Neural crest cell (in vitro differentiated cells): ENCODE results near the gene PSME4. TPM values are rescaled to one million over a fixed set of nuclear protein-coding genes. Genes with fewer than 3 reads are reported as not detected.
A peak's percentile ranks its signal among the peaks of the same experiment; 100 is the strongest.
"Not testable (repeated sequence)": the region's sequence is repeated elsewhere in the genome, so short reads cannot be mapped to it uniquely, and the experiment has no call there.

Experiments
- DNase-seq: peaks from one replicate; pipeline ENCODE4 v3.0.0; 2021; ENCODE audit warnings: low read depth, mixed read lengths, low spot score
- H3K27ac Mint-ChIP-seq: one replicate; pipeline ENCODE4 v1.8.0; 2021; ENCODE audit warnings: mild to moderate bottlenecking, mixed read lengths; ENCODE audit not compliant: unreplicated experiment
- H3K27me3 Mint-ChIP-seq: 2 replicates; pipeline ENCODE4 v1.8.0; 2021; ENCODE audit warnings: low read depth, mild to moderate bottlenecking, mixed read lengths
- H3K36me3 Mint-ChIP-seq: 2 replicates; pipeline ENCODE4 v1.8.0; 2021; ENCODE audit warnings: low read depth, mild to moderate bottlenecking, mixed read lengths
- H3K4me1 Mint-ChIP-seq: 2 replicates; pipeline ENCODE4 v1.8.0; 2021; ENCODE audit warnings: mixed read lengths
- H3K4me3 Mint-ChIP-seq: one replicate; pipeline ENCODE4 v1.8.0; 2021; ENCODE audit warnings: mild to moderate bottlenecking, mixed read lengths
- H3K9me3 Mint-ChIP-seq: 2 replicates; pipeline ENCODE4 v1.8.0; 2021; ENCODE audit warnings: mixed read lengths
- total RNA-seq: library from RNA; stranded (reverse); gene quantifications from 2 replicates; pipeline ENCODE4 v1.2.1, GENCODE V29; 2021
- TF ChIP-seq, protein P1 (sequence below): fragments of 200-600 bp; sonication (generic); conservative IDR thresholded peaks from 2 replicates; pipeline ENCODE4 v1.5.0; 2021; ENCODE audit warnings: antibody characterized with exemption, mild to moderate bottlenecking

PSME4 gene
- total RNA-seq, 1 donor from 2014 or later, result 65.9 TPM

DNA sequence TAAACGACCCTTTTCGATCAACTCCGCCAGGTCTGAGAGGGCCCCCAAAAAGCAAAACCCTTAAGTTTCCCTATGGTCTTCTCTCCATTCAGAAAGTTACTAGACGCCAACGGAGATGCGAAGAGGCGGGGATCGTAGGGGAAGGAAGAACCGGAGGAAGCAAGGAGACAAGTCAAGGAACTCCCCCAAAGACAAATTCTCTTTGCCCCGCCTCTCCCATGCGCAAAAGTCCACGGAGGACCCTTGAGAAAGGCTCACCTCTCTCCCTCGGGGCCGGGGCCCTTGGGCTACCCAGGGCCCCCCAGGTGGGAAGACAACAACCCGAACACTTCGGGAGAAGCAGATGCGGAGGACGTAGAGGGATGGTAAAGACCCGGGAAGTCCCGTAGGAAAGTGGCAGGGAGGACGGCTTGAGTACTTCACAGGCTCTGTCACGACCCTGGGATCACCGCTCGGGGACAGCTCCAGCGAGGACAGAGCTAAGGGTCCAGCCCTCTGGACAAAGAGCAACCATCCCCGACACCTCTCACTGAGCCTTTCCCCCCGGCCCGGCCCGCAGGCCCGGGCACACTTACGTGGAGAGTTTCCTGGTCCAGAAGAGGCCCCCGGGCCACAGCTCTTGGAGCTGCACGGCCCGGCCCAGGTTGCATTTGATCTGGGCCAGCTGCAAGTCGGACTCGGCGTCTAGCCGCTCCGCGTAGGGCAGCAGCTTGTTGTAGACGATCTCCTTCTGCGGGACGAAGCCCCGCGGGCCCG is 647 bp downstream of the PSME4 start:
- peak; percentile 33 for DNase-seq
- Mint-ChIP-seq H3K27ac (peak overlapping the region; percentile 76), H3K9me3 (no peaks in the 10 kb centered on the region), H3K4me1 (peaks cover 40% of the 10 kb centered on the region), H3K36me3 (peaks cover 3% of the 10 kb centered on the region), H3K27me3 (no peaks in the 10 kb centered on the region), H3K4me3 (peak overlapping the region; percentile 93)
- TF ChIP-seq, protein P1, sequence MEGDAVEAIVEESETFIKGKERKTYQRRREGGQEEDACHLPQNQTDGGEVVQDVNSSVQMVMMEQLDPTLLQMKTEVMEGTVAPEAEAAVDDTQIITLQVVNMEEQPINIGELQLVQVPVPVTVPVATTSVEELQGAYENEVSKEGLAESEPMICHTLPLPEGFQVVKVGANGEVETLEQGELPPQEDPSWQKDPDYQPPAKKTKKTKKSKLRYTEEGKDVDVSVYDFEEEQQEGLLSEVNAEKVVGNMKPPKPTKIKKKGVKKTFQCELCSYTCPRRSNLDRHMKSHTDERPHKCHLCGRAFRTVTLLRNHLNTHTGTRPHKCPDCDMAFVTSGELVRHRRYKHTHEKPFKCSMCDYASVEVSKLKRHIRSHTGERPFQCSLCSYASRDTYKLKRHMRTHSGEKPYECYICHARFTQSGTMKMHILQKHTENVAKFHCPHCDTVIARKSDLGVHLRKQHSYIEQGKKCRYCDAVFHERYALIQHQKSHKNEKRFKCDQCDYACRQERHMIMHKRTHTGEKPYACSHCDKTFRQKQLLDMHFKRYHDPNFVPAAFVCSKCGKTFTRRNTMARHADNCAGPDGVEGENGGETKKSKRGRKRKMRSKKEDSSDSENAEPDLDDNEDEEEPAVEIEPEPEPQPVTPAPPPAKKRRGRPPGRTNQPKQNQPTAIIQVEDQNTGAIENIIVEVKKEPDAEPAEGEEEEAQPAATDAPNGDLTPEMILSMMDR, result no peak

DNA sequence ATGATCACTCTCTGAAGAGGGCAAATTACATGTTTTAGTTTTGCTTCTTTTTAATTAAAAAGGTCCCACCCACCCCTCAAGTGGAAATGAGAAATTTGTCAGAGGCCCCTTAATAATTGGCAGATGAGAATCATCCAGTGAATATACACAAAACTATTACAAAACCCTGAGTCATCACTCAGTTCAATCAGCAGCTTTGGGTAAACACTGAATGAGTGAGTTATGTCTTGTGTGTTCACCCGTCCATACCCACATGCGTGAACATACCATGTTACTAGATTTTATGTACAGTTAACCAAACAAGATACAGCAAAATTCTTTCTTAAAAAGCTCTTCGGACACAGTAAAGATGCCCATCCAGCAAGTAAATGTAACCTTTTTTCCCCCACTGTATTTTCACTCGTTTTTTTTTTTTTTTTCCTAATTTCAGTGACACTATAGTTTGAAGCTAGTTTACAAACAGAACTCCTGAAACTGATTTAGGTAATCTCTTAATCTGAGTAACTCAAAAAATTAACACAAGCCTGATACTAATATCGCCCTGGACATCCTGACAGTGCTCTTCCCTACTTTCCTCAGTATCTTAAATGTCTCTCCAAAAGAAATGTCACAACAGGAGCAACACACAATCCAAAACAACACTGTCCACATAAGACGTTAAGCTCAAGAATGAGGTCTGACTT is 1.4 kb downstream of the PSME4 start:
- Mint-ChIP-seq H3K27ac (peak overlapping the region; percentile 76), H3K36me3 (peaks cover 3% of the 10 kb centered on the region), H3K4me1 (peaks cover 43% of the 10 kb centered on the region), H3K4me3 (peak overlapping the region; percentile 93), H3K27me3 (no peaks in the 10 kb centered on the region), H3K9me3 (no peaks in the 10 kb centered on the region)
- TF ChIP-seq, protein P1, result no peak
- no peak for DNase-seq

DNA sequence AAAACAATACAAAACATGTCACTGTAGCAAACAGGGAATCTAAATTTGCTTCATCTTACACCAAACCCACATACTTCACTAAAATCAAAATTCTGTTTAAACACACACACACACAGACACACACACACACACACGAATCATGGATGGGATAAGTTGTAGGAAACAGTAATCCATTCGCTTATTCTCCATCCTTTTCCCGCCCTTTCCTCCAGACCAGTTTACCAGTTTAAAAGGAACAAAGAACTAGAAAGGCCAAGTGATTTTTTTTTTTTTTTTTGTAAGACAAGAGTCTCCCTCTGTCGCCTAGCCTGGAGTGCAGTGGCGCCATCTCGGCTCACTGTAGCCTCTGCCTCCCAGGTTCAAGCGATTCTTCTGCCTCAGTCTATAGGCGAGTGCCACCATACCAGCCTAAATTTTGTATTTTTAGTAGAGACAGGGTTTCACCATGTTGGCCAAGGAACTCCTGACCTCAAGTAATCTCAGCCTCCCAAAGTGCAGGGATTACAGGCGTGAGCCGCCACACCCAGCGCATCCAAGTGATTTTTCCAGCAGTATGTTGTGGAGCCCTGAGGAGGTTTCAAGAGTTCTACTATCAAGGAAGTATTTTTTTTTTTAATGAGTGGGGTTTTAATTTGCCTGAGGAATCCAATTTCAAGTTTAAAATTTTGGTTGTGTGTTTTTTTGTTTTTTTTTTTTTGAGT is 5.7 kb downstream of the PSME4 start:
- H3K9me3 Mint-ChIP-seq, result no peaks in the 10 kb centered on the region
- DNase-seq, result no peak
- no peaks in the 10 kb centered on the region for H3K36me3 Mint-ChIP-seq
- no peaks in the 10 kb centered on the region for H3K27me3 Mint-ChIP-seq
- peak overlapping the region; percentile 31 for H3K4me3 Mint-ChIP-seq
- H3K27ac Mint-ChIP-seq, result peak overlapping the region; percentile 94
- TF ChIP-seq, protein P1, result no peak
- H3K4me1 Mint-ChIP-seq, result peaks cover 61% of the 10 kb centered on the region

DNA sequence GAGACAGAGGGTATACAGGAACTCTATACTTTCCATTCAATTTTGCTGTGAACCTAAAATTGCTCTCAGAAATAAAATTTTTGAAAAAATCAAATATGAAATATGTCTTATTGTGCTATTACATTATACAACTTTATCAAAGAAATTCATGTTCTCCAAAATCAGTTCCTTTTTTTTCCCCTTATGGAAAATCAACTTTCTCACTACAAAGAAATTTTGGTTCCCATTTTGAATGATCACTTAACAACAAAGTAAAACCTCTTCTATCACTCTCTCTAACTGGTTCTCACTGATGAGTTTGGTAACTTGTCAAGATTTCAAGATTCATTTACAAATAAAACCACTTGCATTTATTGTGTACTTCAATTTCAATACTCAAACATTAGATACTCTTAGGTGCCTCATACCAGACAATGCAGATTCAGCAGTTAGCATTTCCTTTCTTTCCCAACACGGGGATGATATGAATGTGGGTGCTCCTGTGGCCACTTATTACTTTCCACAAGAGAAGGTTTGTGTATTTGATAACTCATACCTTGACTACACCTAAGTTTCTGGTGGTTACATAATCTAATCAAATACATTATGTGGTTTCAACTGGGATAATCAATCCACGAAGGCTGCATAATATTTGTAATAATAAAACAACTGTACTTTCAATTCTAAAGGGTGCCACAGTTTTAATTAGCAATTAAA is 6.4 kb downstream of the PSME4 start:
- H3K4me1 Mint-ChIP-seq, result peaks cover 61% of the 10 kb centered on the region
- H3K36me3 Mint-ChIP-seq, result no peaks in the 10 kb centered on the region
- H3K27ac Mint-ChIP-seq, result no peak overlapping the region
- no peaks in the 10 kb centered on the region for H3K27me3 Mint-ChIP-seq
- peak overlapping the region; percentile 31 for H3K4me3 Mint-ChIP-seq
- H3K9me3 Mint-ChIP-seq, result no peaks in the 10 kb centered on the region
- DNase-seq, result no peak
- TF ChIP-seq, protein P1, result no peak

DNA sequence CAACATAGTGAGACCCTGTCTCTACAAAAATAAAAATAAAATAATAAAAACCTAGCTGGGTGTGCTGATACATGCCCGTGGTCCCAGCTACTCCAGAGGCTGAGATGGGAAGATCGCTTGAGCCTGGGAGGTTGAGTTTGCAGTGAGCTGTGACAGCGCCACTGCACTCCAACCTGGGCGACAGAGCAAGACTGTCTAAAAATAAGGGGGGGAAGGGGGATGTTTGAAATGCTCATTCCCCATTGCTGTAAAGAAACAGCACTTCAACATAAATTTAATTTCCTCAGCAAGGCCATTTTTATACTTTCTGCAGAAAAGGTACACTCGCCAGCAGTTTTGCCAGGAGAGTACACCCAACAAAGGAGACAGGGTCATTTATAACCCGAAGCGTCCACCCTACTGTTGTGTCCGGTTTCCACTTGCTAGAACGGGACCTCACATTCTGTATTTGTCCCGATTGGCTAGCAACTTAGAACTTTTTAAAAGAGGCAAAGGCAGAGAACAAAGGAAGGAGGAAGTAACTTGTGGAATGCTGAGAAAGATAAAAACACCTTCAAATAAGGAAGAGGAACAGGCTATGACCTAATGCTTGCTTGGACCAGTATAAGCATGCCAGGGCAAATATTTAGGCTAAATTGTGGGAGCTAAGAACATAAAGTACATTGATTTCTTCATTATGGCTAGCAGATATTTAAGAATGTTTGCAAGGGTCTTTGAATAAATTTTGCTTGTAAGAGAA is 9.1 kb downstream of the PSME4 start:
- H3K27me3 Mint-ChIP-seq, H3K9me3 Mint-ChIP-seq, H3K36me3 Mint-ChIP-seq: not testable (repeated sequence)
- DNase-seq, result peak; percentile 3
- H3K27ac Mint-ChIP-seq, result peak overlapping the region; percentile 39
- H3K4me1 Mint-ChIP-seq, result peaks cover 49% of the 10 kb centered on the region
- H3K4me3 Mint-ChIP-seq, result peak overlapping the region; percentile 32
